SK-N-SH (cell line): ENCODE measurements around the gene UBN2. TPM values are rescaled to one million over a fixed set of nuclear protein-coding genes. Genes with fewer than 3 reads are reported as not detected.
"Not testable (repeated sequence)": the region's sequence is repeated elsewhere in the genome, so short reads cannot be mapped to it uniquely, and the experiment has no call there.

Experiments used
- CTCF ChIA-PET: fragments of 300-600, 350-600 bp; formaldehyde crosslinking; extraction: SDS; loops from one replicate; lab custom pipeline; 2021; lab: Yijun Ruan, JAX
- POLR2A ChIA-PET: fragments of 350-600 bp; sonication (Branson Sonifier 250); formaldehyde crosslinking; extraction: SDS; loops from one replicate; lab custom pipeline; 2020; ENCODE audit warnings: antibody characterized with exemption, inconsistent platforms; lab: Yijun Ruan, JAX
- DNase-seq: peaks from one replicate; pipeline ENCODE4 v3.0.0; 2012
- H2AFZ ChIP-seq: fragments of 200-600 bp; sonication (generic); 2 replicates; pipeline ENCODE4 v1.8.1; 2016; ENCODE audit warnings: antibody characterized with exemption, mild to moderate bottlenecking, low read depth
- H3F3A ChIP-seq: fragments of 200-600 bp; sonication (generic); replicated peaks from 2 replicates; pipeline ENCODE3; 2016; ENCODE audit warnings: antibody characterized with exemption, mild to moderate bottlenecking; ENCODE audit not compliant: insufficient read depth
- H3K27ac ChIP-seq, 2 experiments: fragments of 200-500 bp in 1 of 2; fragments of 200-600 bp in 1 of 2; sonication (Bioruptor generic) in 1 of 2; sonication (generic), shearing (Covaris generic) in 1 of 2; 2 replicates each; pipeline versions ENCODE4 v1.5.1 to v1.6.1; 2014 to 2016; ENCODE audit warnings: low read depth in 2 of 2, inconsistent platforms in 1 of 2, low read length in 1 of 2, mild to moderate bottlenecking in 1 of 2, mixed read lengths in 1 of 2
- H3K27me3 ChIP-seq: fragments of 200-600 bp; sonication (generic), shearing (Covaris generic); 2 replicates; pipeline ENCODE4 v1.6.1; 2016; ENCODE audit warnings: mixed run types; ENCODE audit not compliant: insufficient read depth
- H3K36me3 ChIP-seq, 2 experiments: fragments of 200-500 bp in 1 of 2; fragments of 200-600 bp in 1 of 2; sonication (Bioruptor generic) in 1 of 2; sonication (generic) in 1 of 2; replicated peaks in 1 of 2; 2 replicates each; pipeline versions ENCODE3 to v1.5.1; 2014 to 2016; ENCODE audit warnings: low read length in 1 of 2, mild to moderate bottlenecking in 1 of 2; ENCODE audit not compliant: insufficient read depth in 2 of 2, control insufficient read depth in 1 of 2
- H3K4me1 ChIP-seq, 2 experiments: fragments of 200-500 bp in 1 of 2; fragments of 200-600 bp in 1 of 2; sonication (Bioruptor generic) in 1 of 2; sonication (generic), shearing (Covaris generic) in 1 of 2; 2 replicates each; pipeline versions ENCODE4 v1.5.1 to v1.6.1; 2014 to 2016; ENCODE audit warnings: low read depth in 1 of 2, low read length in 1 of 2, mixed run types in 1 of 2; ENCODE audit not compliant: insufficient read depth in 2 of 2, control insufficient read depth in 1 of 2
- H3K4me2 ChIP-seq: fragments of 200-600 bp; sonication (generic), shearing (Covaris generic); 2 replicates; pipeline ENCODE4 v1.6.1; 2017; ENCODE audit warnings: mixed run types
- H3K4me3 ChIP-seq, 2 experiments: fragments of 200-500 bp in 1 of 2; fragments of 200-600 bp in 1 of 2; sonication (Bioruptor generic) in 1 of 2; sonication (generic), shearing (Covaris generic) in 1 of 2; 2 replicates each; pipeline versions ENCODE4 v1.5.1 to v1.8.1; 2014 to 2016; ENCODE audit warnings: low read depth in 2 of 2, inconsistent platforms in 1 of 2, low read length in 1 of 2, mild to moderate bottlenecking in 1 of 2, mixed read lengths in 1 of 2, moderate library complexity in 1 of 2
- H3K79me2 ChIP-seq: fragments of 200-600 bp; sonication (generic); 2 replicates; pipeline ENCODE4 v1.8.1; 2017; ENCODE audit warnings: mild to moderate bottlenecking; ENCODE audit not compliant: insufficient read depth
- H3K9ac ChIP-seq: fragments of 200-600 bp; sonication (generic); 2 replicates; pipeline ENCODE4 v1.6.1; 2017; ENCODE audit warnings: mixed run types
- H3K9me2 ChIP-seq: fragments of 200-600 bp; sonication (generic); 2 replicates; pipeline ENCODE4 v1.6.1; 2017; ENCODE audit warnings: mixed run types
- H3K9me3 ChIP-seq: fragments of 200-600 bp; sonication (generic); 2 replicates; pipeline ENCODE4 v1.6.1; 2017; ENCODE audit warnings: mixed run types, mild to moderate bottlenecking, moderate library complexity
- H4K20me1 ChIP-seq: fragments of 200-600 bp; sonication (generic); 2 replicates; pipeline ENCODE4 v1.6.1; 2017; ENCODE audit warnings: mild to moderate bottlenecking, mixed run types; ENCODE audit not compliant: insufficient read depth
- EP300 ChIP-seq, 2 experiments: IDR thresholded peaks; 2 replicates each; pipeline versions ENCODE4 v1.4.0 to v1.6.1; 2012; ENCODE audit warnings: borderline replicate concordance in 1 of 2, low read depth in 1 of 2, low read length in 1 of 2
- EZH2phosphoT487 ChIP-seq: fragments of 200-600 bp; sonication (generic); IDR thresholded peaks from 2 replicates; pipeline ENCODE4 v1.6.1; 2017; ENCODE audit warnings: low read depth, mixed run types, mild to moderate bottlenecking, antibody characterized with exemption, moderate library complexity, borderline replicate concordance
- JUND ChIP-seq: IDR thresholded peaks from 2 replicates; pipeline ENCODE4 v1.4.0; 2012
- NFIC ChIP-seq: IDR thresholded peaks from 2 replicates; pipeline ENCODE4 v1.4.0; 2012; ENCODE audit warnings: borderline replicate concordance
- RCOR1 ChIP-seq: fragments of 150-350 bp; IDR thresholded peaks from 2 replicates; pipeline ENCODE4 v1.6.1; 2017; ENCODE audit warnings: antibody characterized with exemption, low read length
- RFX5 ChIP-seq: IDR thresholded peaks from 2 replicates; pipeline ENCODE4 v1.6.1; 2012; ENCODE audit warnings: mild to moderate bottlenecking, improper control_type of control experiment, low read length
- SIN3A ChIP-seq: IDR thresholded peaks from 2 replicates; pipeline ENCODE4 v1.6.1; 2012; ENCODE audit warnings: low read depth, mild to moderate bottlenecking, low read length, moderate library complexity, borderline replicate concordance
- SMC3 ChIP-seq: IDR thresholded peaks from 2 replicates; pipeline ENCODE4 v1.6.1; 2012; ENCODE audit warnings: low read depth, low read length, improper control_type of control experiment
- TCF12 ChIP-seq: IDR thresholded peaks from 2 replicates; pipeline ENCODE4 v1.4.0; 2012
- TEAD4 ChIP-seq: IDR thresholded peaks from 2 replicates; pipeline ENCODE4 v1.4.0; 2012; ENCODE audit warnings: mild to moderate bottlenecking, borderline replicate concordance; ENCODE audit not compliant: insufficient read depth
- YY1 ChIP-seq: IDR thresholded peaks from 2 replicates; pipeline ENCODE4 v1.4.0; 2012; ENCODE audit warnings: low read depth, mild to moderate bottlenecking
- WGBS: methylation state at CpG from one replicate; pipeline ENCODE4 v1.1.6; 2017; ENCODE audit warnings: low lambda C conversion rate; 5-methylcytosine and 5-hydroxymethylcytosine counted together
- polyA plus RNA-seq, 3 experiments: library from polyadenylated mRNA; depleted of rRNA; stranded (reverse); fragments of >200 nt; gene quantifications; 2 replicates each; pipeline ENCODE4 v1.2.3, GENCODE V29; 2012
- TF ChIP-seq, protein P1 (sequence below): IDR thresholded peaks from 2 replicates; pipeline ENCODE4 v1.6.1; 2012; ENCODE audit warnings: mild to moderate bottlenecking, low read depth, low read length, moderate library complexity
- TF ChIP-seq, protein P2 (sequence below): fragments of 150-350 bp; IDR thresholded peaks from 2 replicates; pipeline ENCODE4 v1.6.1; 2016; ENCODE audit warnings: mild to moderate bottlenecking, low read depth, low read length
- TF ChIP-seq, protein P3 (sequence below): IDR thresholded peaks from 2 replicates; pipeline ENCODE4; 2012
- TF ChIP-seq, protein P4 (sequence below): IDR thresholded peaks from 2 replicates; pipeline ENCODE4 v1.4.0; 2012; ENCODE audit warnings: low read depth, borderline replicate concordance
- TF ChIP-seq, protein P5 (sequence below): IDR thresholded peaks from 2 replicates; pipeline ENCODE4 v1.4.0; 2012; ENCODE audit warnings: low read depth, borderline replicate concordance

The UBN2 gene
- polyA plus RNA-seq, 1 of the 3 experiments (the other 2 are of a cell fraction): 2.0 TPM

DNA sequence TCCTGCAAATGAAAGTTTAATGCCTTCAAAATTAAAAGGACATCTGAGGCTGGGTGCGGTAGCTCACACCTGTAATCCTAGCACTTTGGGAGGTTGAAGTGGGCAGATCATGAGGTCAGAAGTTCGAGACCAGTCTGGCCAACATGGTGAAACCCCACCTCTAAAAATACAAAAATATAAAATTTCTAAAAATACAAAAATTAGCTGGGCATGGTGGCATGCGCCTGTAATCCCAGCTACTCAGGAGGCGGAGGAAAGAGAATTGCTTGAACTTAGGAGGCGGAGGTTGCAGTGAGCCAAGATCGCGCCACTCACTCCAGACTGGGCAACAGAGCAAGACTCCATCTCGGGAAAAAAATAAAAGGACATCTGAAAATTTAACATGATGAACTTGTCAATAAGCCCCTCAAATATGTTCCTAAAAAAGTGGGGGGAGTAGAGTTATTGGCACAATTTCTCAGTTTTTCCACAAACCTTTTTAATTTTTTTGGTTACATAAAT is 4.0 kb upstream of the UBN2 start:
- H3F3A ChIP-seq, H3K4me2 ChIP-seq, H3K4me1 ChIP-seq, H3K9ac ChIP-seq, H3K9me3 ChIP-seq, H2AFZ ChIP-seq, DNase-seq, H3K79me2 ChIP-seq, H3K4me3 ChIP-seq, H3K27ac ChIP-seq, H4K20me1 ChIP-seq, H3K9me2 ChIP-seq, H3K36me3 ChIP-seq, POLR2A ChIA-PET, H3K27me3 ChIP-seq: not testable (repeated sequence)
- CTCF ChIA-PET: interaction anchor here (0.6 kb wide), 1 partner anchor 59 kb away, joined by 3 read pairs; no protein-coding TSS in a partner anchor
- WGBS: 77% methylated on average over 8 of the region's 8 CpGs

DNA sequence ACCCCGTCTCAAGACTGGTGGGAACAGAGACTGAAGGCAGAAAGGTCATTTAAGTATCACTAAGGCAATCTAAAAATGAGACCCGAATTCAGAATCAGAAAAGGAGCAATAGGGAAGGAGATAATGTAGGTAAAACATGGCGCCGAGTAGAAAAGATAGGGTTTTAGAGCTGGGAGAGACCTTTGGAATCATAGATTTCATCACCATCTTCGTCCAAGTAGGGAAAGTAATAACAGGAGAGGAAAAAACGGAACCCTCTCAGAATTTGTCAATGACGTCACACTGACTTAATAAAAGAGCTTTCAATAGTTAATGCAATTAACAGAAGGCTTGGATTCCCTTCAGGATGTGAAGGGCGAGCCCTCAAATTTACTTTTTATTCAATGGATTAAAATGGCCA is 1.0 kb upstream of the UBN2 start:
- Histone ChIP-seq H3K27ac (peak overlapping the region; percentile 87 to 99; a peak in 3 of 4 replicates), H3K4me1 (peaks cover 0 to 29% of the 10 kb centered on the region in 2 experiments; a peak in 2 of 4 replicates), H3F3A (peaks cover 11% of the 10 kb centered on the region), H3K9ac (no peak overlapping the region), H3K36me3 (no peaks in the 10 kb centered on the region), H3K79me2 (peaks cover 34% of the 10 kb centered on the region), H3K4me3 (peak overlapping the region in 1 of 2 experiments; percentile 100; a peak in 3 of 4 replicates), H3K4me2 (peak overlapping the region; percentile 78; the same call in 1 of the 2 replicates), H3K9me3 (no peaks in the 10 kb centered on the region), H2AFZ (peak overlapping the region; percentile 97), H3K9me2 (no peaks in the 10 kb centered on the region), H4K20me1 (peaks cover 20% of the 10 kb centered on the region), H3K27me3 (no peaks in the 10 kb centered on the region)
- ChIA-PET POLR2A (interaction anchor here (1.1 to 1.7 kb wide), 3 partner anchors 97 to 213 kb away, joined by 3 to 13 read pairs (median 4); a partner anchor contains a TSS), CTCF (interaction anchor here (1.1 kb wide), 1 partner anchor 213 kb away, joined by 3 read pairs; no protein-coding TSS in a partner anchor)
- DNase-seq: no peak
- 86% methylated on average over 8 of the region's 8 CpGs for WGBS
- TF ChIP-seq JUND (no peak), SIN3A (no peak), RFX5 (no peak), EZH2phosphoT487 (no peak), SMC3 (no peak), TCF12 (no peak), EP300 (IDR thresholded peaks at IDR 0.05; ENCODE audit: borderline replicate concordance in 1 of 2, low read depth in 1 of 2, low read length in 1 of 2) (no peak), NFIC (no peak), YY1 (no peak), TEAD4 (no peak), RCOR1 (no peak)
- TF ChIP-seq, protein P1, sequence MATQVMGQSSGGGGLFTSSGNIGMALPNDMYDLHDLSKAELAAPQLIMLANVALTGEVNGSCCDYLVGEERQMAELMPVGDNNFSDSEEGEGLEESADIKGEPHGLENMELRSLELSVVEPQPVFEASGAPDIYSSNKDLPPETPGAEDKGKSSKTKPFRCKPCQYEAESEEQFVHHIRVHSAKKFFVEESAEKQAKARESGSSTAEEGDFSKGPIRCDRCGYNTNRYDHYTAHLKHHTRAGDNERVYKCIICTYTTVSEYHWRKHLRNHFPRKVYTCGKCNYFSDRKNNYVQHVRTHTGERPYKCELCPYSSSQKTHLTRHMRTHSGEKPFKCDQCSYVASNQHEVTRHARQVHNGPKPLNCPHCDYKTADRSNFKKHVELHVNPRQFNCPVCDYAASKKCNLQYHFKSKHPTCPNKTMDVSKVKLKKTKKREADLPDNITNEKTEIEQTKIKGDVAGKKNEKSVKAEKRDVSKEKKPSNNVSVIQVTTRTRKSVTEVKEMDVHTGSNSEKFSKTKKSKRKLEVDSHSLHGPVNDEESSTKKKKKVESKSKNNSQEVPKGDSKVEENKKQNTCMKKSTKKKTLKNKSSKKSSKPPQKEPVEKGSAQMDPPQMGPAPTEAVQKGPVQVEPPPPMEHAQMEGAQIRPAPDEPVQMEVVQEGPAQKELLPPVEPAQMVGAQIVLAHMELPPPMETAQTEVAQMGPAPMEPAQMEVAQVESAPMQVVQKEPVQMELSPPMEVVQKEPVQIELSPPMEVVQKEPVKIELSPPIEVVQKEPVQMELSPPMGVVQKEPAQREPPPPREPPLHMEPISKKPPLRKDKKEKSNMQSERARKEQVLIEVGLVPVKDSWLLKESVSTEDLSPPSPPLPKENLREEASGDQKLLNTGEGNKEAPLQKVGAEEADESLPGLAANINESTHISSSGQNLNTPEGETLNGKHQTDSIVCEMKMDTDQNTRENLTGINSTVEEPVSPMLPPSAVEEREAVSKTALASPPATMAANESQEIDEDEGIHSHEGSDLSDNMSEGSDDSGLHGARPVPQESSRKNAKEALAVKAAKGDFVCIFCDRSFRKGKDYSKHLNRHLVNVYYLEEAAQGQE: no peak
- TF ChIP-seq, protein P2, sequence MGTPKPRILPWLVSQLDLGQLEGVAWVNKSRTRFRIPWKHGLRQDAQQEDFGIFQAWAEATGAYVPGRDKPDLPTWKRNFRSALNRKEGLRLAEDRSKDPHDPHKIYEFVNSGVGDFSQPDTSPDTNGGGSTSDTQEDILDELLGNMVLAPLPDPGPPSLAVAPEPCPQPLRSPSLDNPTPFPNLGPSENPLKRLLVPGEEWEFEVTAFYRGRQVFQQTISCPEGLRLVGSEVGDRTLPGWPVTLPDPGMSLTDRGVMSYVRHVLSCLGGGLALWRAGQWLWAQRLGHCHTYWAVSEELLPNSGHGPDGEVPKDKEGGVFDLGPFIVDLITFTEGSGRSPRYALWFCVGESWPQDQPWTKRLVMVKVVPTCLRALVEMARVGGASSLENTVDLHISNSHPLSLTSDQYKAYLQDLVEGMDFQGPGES: no peak
- TF ChIP-seq, protein P3, sequence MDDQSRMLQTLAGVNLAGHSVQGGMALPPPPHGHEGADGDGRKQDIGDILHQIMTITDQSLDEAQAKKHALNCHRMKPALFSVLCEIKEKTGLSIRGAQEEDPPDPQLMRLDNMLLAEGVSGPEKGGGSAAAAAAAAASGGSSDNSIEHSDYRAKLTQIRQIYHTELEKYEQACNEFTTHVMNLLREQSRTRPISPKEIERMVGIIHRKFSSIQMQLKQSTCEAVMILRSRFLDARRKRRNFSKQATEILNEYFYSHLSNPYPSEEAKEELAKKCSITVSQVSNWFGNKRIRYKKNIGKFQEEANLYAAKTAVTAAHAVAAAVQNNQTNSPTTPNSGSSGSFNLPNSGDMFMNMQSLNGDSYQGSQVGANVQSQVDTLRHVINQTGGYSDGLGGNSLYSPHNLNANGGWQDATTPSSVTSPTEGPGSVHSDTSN: no peak
- TF ChIP-seq, protein P4, sequence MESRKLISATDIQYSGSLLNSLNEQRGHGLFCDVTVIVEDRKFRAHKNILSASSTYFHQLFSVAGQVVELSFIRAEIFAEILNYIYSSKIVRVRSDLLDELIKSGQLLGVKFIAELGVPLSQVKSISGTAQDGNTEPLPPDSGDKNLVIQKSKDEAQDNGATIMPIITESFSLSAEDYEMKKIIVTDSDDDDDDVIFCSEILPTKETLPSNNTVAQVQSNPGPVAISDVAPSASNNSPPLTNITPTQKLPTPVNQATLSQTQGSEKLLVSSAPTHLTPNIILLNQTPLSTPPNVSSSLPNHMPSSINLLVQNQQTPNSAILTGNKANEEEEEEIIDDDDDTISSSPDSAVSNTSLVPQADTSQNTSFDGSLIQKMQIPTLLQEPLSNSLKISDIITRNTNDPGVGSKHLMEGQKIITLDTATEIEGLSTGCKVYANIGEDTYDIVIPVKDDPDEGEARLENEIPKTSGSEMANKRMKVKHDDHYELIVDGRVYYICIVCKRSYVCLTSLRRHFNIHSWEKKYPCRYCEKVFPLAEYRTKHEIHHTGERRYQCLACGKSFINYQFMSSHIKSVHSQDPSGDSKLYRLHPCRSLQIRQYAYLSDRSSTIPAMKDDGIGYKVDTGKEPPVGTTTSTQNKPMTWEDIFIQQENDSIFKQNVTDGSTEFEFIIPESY: no peak
- TF ChIP-seq, protein P5, sequence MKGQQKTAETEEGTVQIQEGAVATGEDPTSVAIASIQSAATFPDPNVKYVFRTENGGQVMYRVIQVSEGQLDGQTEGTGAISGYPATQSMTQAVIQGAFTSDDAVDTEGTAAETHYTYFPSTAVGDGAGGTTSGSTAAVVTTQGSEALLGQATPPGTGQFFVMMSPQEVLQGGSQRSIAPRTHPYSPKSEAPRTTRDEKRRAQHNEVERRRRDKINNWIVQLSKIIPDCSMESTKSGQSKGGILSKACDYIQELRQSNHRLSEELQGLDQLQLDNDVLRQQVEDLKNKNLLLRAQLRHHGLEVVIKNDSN: no peak
